Activated CD8-positive, alpha-beta memory T cell treated with anti-CD3 and anti-CD28 coated beads, Interleukin-2, amount 50 U/mL, for 1 hour (primary cell): ENCODE measurements around the gene NIFK.
"Not testable (repeated sequence)": the region's sequence is repeated elsewhere in the genome, so short reads cannot be mapped to it uniquely, and the experiment has no call there.

ENCODE experiments used
- DNase-seq: peaks from one replicate; pipeline ENCODE4 v3.0.0-alpha.2; 2020; ENCODE audit errors: extremely low read depth

The NIFK gene

GRCh38 chr2:121695171-121695451 is 41.6 kb downstream of the NIFK start:
- DNase-seq = no peak

DNA sequence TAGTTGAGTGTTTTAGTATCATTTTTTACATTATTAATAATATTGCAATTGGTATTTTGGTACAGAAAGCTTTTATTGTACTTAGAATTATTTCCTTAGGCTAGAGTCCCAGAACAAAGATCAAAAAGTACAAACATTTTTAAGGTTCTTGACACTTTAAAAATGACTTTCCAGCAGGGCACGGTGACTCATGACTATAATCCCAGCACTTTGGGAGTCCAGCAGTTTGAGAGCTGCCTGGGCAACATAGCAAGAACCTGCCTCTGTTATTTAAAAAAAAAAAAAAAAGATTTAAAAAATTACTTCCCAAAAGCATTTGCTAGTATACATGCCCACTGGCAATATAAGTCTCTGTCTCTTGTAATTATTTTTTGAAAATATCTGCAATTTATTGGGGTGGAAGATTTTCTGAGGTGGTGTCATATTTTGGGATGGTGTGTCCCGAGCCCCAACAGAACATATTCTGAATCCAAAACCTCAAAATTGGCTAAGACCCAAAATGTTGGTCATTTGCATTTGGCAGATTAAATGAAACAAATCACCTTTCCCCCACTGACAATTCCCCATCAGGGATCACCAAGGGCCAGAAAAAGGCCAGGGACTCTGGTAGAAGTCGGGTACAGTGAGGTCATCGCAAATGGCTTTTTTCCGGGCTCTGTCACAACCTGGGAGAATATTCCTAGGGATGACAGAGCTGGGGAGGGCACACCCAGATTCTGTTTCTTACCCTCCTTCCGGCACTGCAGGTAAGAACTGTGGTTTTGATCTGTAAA is 42.1 kb downstream of the NIFK start:
- DNase-seq = no peak

DNA sequence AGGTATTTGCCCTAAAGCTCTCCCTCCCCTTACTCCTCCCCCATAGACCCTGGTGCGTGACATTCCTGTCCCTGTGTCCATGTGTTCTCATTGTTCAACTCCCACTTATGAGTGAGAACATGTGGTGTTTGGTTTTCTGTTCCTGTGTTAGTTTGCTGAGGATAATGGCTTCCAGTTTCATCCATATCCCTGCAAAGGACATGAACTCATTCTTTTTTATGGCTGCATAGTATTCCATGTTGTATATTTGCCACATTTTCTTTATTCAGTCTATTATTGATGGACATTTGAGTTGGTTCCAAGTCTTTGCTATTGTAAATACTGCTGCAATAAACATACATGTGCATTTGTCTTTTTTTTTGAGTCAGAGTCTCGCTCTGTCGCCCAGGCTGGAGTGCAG is 46.1 kb downstream of the NIFK start:
- DNase-seq = not testable (repeated sequence)

- DNase-seq = no peak
Measured at GRCh38 chr2:121690095-121690494, 46.6 kb downstream of the NIFK start.

DNA sequence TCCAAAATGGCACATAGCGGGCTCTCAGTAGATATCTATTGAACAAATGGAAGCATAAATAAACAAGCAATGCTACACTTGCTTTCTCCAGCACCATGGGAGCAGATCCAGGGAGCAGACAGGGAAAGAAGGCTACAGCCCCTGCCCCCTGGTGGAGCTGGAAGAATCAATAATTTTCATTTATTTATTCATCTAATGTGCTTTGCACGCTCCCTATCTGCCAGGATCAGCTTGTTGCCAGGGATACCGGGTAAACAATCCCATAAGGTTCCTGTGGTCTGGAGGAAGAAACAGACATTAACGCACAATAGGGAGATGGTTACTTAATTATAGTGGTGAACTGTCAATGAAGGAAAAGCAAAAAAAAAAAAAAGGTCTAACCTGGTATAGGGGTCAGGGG is 47.3 kb downstream of the NIFK start:
- DNase-seq = no peak

DNA sequence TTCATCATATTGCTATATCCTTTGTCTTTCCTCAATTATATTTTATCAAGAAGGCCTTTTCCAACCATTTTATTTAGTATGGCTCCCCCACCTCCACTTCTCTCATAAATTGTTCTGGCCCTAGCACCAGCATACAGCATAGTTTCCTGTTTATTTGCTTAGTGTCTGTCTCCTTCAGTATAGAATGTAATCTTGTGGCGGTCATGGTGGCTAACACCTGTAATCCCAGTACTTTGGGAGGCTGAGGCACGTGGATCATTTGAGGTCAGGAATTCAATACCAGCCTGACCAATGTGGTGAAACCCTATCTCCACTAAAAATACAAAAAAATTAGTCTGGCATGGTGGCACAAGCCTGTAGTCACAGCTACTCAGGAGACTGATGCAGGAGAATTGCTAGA is 47.9 kb downstream of the NIFK start:
- DNase-seq = no peak

- no peak for DNase-seq
Measured at GRCh38 chr2:121686902-121687301, 49.8 kb downstream of the NIFK start.

DNA sequence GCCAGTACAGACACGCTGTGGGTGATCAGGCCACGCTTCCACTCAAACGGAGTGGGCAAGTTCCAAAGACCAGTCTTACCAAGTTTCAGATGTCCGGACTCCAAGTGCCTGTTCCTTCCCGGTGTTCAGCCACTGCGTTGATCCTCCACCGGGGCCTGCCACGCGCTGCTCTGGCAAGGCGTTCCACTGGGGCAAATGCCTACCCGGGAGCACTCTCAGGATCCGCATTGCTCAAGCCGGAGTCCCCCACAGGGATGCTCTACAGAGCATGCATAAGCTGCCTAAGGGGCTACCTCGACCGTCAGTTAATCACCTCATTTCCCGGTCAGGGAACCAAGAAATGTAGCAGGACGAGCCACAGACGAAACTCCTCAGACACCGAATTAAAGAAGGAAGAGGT is 50.5 kb downstream of the NIFK start:
- no peak for DNase-seq

GRCh38 chr2:121682396-121683298 is 54.0 kb downstream of the NIFK start:
- DNase-seq = no peak

- DNase-seq = no peak
Measured at GRCh38 chr2:121677855-121678254, 58.8 kb downstream of the NIFK start.
